Superior temporal gyrus (tissue), 1 donor: ENCODE measurements around the gene PAK5.

Experiments used
- DNase-seq: peaks from one replicate; pipeline ENCODE4 v3.0.0-alpha.2; 2016; ENCODE audit errors: extremely low spot score

Gene PAK5

DNA sequence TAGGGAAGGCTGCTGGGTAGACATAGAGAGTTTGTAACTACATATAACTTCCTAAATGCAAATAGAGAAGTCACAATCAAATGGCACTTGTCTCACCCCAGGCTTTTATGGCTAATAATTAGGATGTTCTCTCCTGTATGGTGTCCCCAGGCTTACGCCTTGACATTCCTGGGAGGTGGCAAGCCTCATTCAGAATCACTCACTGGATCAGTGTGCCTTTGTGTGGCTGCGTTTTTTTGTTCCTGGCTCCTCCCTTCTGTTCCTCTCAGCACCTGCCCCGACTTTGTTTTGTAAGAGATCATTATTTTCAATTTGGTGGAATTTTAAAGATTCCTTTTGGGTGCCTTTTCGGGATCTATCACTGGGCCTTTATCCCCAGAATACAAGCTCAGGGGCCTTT, 318.8 kb downstream of the PAK5 start:
- no peak for DNase-seq

DNA sequence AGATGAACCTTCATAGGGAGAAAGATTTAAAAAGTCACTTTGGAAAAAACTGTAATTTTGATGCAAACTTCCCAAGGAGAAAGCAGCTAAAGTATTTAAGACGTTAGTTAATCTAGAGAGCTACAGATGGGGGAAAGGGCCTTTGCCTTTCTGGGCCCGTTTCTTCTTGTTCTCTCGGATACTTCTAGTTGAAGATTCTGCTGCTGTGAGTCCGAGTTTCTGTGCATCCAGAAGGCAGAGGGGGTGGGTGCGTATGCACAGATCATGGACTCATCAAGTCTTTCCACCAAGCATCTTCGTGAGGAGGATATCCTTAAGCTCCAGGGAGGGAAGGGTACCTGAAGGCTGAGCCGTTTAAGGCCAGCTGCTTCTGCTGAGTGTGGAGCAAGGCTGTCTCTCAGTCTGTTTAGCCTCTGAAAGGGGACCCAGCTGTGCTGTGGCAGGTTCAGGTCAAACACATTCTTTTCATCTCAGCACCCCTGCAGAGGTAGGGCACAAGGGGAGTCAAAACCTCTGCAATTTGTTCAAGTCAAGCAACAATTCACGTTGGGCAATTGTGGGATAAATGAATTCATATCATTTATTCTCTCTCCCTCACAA, 320.2 kb downstream of the PAK5 start:
- DNase-seq: no peak

DNA sequence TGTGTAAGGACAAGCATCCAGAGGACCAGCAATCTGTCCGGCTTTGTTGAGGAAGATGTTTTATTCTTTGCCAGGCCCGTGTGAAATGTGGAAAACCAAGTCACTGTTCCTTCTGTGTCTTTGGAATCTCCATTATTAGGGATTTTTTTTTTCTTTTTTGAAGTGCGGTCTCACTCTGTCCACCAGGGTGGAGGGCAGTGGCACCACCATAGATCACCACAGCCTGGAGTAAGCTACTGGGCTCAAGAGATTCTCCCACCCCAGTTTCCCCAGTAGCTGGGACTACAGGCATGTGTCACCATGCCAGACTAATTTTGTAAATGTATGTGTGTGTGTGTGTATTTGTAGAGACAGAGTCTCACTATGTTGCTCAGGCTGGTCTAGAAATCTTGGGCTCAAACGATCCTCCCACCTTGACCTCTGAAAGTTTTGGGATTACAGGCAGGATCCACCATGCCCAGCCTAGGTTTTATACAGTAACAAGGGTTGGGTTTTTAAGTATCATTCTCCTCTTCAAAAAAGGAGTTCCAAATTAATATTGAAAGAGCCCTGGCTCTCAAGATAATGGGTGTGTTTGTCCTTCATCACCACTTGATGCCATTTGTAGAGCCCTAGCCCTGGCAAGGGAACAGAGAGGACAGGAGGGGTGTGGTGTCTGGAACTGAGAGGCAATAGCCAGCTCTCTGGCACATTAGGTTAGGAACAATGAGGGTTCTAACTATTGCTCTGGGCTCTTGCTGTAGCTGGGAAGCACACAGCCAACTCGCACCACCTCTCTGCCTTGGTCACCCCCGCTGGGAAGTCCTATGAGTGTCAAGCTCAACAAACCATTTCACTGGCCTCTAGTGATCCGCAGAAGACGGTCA, 321.3 kb downstream of the PAK5 start:
- DNase-seq: no peak

DNA sequence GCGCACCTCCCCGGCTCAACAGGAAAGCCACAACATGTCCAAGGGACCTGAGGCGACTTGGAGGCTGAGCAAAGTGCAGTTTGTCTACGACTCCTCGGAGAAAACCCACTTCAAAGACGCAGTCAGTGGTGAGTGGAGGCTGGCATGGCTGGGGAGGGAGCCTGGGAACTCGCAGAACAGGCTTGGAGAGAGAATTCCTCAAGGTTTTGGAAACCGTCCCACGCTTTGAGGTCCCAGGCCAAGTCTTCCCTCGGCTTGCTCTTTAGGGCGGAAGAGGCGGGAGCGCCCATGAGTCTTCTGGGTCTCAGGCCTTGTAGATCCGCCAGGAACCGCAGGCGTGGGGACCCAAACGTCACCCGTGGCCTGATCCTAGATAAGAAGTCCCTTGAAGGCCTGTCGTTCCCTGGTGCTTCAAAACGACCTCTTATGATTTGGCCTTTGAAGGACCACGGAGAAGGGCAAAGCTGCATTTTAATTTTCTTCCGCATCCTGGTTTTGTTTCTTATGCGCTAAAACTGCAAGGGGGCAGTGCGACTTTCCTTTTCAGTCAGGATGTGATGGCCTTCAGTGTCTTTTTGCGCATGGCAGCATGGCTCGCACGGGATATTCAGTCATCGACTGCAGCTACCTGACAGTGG, 322.5 kb downstream of the PAK5 start:
- no peak for DNase-seq

DNA sequence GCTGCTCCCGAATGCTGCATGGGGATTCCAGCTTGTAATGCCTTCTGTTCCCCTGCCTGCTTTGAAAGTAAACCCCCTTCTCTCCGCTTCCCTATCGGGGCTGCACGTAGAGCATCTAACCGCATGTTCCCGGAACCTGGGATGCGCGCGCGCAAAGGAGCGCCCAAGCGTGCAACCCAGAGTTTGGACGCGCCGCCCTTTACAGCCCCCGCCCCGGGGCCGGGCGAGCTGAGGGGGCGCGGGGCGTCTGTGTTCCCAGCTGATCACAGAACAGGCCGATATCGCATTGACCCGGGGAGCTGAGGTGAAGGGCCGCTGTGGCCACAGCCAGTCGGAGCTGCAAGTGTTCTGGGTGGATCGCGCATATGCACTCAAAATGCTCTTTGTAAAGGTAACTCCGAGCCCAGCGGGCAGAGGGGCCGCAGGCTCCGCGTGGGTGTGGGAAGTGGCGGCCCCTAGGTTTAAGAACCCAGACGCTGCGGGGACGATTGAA, 323.1 kb downstream of the PAK5 start:
- DNase-seq: no peak

DNA sequence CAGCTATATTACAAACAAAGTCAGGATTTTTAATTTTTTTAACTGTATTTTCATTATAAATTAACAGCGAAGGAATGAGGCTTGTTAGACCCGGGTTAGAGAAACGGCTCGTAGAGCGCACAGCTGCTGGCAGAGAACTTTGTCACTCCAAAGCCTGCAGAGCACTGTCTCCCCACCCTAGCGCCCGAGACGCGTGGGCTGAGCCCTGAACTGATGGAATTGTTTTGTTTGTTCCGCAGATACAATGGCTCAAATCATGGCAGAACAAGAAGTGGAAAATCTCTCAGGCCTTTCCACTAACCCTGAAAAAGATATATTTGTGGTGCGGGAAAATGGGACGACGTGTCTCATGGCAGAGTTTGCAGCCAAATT, 323.7 kb downstream of the PAK5 start:
- DNase-seq: no peak

DNA sequence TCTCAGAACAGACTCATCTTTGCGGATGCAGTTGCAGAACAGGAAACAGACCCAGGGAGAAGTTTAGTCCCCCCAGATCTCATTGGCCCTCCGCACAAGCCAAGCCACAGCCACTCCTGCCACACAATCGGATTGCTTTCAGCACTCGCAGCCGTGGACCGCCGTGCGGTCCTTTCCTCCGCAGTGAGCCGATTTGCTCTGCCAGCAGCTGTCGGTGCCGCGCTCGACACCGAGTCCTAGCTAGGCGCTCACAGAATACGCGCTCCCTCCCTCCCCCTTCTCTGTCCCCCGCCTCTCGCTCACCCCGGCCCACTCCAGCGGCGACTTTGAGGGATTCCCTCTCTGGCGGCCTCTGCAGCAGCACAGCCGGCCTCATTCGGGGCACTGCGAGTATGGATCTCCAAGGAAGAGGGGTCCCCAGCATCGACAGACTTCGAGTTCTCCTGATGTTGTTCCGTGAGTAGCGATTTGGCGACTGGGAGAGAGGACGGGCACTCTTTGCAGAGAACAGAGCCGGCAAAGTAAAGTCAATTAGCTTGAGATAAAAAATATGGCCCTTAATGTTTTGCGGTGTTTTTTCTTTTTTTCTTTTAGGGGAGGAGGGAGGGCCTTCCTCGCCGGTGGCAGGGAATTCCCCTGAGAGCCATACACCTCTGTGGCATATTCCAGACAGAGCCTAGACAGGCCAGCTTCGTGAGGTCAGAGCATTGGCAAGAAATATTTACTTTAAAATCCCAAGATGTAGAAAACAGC, 324.2 kb downstream of the PAK5 start, which contains the start of gene LAMP5:
LAMP5 (plus strand) TSS at position 130 of the 753 bp plus-strand sequence; CDS start at position 393, 263 bp downstream.
- no peak for DNase-seq

DNA sequence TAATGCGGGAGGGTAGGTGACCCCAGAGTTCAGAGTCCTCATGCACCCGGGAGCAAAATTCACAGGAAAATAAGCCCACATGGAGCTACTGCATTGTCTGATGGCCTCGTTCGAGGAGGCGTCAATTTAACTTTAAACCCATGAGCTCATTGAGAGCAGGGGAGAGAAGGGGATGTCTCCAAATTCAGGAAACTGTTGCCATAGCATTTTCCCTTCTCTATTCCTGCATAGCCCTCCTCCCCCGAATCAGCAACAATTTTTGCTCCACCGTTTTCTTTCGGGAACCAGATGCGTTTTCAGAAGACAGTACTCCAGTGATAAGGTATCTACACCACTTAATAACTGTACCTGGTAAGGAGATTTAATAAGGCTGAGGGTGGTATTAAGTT, 324.8 kb downstream of the PAK5 start:
- DNase-seq: no peak

DNA sequence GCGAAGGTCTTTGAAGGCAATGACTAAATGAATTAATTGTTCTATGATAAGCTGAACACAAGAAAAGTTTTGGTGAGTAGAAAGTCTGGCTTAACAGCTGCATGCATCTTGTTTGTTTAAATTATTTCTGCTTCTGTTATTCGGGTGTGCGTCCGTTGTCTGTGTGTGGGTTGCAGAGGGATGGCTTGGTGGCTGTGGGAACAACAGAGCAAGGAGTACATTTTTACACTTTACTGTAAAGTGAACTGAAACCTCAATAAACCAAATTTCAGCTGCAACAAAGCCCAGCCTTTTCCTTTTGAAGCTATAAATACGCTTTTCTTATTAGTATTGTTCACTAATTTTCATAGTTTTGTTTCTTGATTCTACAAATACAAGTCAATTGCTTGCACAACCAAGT, 328.0 kb downstream of the PAK5 start:
- no peak for DNase-seq

DNA sequence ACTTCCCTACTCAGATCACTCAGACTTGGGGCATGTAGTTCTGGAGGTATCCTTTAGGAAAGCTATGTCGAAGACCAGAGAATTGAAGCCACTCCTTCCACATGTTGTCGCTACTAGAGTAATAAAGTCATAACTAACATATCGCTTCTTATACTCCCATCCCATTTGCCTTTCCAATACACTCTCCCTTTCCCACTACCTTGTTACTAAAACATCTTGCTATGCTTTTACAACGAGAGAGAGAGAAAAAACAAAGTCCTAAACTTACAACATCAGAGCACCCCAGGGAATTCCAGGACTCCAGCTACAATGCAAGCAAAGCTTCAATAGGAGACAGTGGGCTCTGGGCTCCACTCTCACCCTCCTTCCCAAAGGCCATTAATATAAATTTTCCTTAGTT, 329.6 kb downstream of the PAK5 start:
- DNase-seq: no peak

DNA sequence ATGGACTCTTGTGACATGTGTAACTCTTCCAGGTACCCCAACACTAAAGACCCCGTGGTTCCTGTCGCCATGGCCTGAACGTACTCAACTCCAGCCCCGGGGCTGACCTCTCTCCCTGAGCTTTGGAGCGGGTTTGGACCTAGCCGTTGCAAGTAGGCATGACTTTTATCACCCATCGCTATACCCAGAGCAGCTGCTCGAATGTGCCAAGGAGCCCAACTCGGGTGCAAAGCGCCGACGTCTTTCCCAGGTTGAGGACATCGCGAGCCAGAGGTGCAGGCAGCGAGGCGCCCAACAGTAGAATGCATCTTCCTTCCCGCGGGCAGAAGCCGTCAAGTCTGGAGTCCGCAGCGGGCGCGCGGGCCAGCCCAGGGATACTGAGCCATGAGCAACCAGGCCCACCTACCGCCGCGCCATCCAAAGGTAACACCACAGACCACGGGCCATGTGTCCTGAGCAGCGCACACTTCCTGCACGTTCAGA, 330.1 kb downstream of the PAK5 start:
- DNase-seq: no peak

DNA sequence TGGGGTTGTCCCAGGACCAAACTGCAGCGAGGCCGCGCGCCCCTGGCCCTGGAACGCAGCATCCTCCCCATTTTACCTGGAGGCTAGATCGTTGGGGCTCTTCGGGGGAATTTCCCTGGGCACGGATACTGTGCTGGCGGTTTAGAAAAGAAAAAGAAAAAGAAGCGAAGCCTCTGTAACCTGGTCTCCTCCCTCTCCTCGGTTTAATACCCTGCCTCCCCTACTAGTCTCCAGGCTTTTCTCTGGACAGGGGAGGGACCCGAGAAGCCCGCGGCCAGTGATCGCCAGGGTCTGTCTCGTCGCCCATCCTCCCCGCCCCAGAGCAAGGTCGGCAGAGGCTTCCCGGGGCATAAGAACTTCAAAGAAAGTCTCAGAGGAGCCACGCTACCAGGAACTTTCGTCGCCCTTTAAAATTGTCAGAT, 330.6 kb downstream of the PAK5 start:
- no peak for DNase-seq

DNA sequence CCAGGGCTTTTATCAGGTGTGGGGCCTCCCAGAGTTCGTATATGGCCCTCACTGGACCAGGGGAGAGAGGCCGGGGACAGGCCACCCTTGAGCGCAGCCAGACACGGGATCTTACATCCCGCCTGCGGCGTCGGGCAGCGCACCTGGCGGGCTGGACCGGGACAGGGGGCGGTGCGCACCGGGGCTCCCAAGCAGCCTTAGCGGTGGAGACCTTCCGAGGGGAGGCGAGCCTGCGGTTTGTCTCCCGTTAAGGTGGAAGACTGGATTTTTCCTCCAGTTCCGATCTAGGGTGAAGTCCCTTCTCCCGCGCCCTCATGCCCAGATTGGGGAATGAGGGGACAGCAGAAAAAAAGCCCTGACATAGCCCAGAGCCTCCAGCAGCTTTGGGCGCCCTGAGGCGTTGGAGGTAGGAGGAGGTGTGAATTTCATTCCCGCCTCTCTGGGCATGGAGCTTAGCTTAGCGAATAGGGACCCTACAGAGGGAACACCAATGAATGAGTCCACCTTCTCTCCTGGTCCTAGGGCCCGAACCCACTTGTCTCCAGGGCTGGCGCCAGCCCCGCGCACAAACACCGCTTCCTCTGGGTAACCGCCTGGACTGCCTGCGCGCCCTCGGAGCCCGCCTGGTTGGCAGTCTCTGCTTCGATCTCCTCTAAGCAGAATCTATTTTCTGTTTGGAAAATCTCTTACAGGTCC, 331.2 kb downstream of the PAK5 start:
- DNase-seq: no peak

DNA sequence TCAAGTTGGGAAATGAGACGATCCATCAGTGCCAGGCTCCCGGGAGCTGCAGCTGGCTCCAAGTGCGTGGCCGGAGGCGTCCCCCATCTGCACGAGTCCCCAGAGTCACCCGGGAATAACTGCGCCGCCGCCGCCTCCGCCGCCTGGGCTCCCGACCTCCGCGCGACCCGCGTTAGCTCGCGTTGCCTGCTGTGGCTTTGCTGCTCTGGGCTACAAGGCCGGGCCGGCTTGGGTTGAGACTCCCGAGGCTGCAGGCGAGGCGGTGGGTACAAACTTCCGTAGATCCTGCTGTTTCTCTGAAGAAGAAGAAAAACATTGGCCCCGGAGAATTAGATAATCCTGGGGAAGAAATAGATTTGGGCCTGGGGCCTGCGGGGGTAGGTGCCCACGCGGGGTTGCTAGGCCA, 331.9 kb downstream of the PAK5 start:
- no peak for DNase-seq

DNA sequence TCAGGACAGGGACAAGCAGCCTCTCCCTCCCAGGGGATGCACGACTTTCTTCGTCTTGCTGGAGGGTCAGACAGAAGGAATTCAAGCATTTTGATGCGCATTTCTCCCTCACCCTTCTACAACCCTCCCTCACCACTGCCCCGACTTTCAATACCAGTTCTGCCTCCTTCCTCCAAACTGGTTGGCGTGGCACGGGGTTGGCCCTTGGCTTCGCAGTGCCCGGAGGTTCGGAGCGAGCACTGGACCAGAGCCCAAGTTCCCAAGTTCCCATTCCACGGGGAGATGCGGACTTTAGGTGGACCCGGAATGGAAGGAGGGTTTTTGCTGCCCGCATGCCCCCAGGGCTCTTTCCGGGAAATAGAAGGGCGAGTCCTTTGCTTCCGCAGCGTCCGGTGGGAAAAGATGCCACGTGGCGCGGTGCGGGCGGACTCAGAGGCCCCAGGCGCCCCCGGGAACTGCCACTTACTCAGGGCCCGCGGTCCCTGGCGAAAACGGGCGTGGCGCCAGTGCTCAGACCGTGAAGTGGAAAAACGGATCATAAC, 332.5 kb downstream of the PAK5 start:
- no peak for DNase-seq

DNA sequence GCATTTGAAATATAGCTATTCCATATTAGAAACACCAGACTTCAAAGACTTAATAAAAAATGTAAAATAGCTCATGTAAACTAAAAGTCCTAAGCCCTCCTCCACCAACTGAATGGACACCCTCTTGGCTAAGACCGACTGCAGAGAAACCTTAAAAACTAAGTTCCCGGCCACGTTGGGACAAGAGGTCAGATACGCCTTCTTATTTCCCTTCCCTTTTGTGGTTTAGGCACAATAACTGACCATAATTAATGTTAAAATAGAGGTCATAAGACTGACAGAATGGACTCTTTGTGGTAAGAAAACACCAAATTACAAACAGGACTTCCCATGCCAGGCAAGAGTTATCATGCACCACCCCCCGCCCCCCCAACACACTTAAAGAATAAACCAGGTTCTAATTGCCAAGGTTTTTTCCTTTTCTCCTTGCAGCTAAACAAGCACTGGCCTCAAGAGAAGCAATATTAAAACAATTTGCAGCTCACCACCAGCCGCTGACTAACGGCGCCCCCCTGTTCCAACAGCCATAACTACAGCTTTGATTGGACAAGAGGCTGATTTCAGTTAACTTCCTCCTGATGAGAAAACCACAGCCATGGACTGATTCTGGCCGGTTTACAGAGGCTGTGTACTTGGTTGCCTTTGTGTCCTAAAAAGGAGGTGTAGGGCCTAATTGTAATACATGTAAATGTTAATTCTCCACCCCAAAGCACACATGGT, 335.2 kb downstream of the PAK5 start:
- no peak for DNase-seq

DNA sequence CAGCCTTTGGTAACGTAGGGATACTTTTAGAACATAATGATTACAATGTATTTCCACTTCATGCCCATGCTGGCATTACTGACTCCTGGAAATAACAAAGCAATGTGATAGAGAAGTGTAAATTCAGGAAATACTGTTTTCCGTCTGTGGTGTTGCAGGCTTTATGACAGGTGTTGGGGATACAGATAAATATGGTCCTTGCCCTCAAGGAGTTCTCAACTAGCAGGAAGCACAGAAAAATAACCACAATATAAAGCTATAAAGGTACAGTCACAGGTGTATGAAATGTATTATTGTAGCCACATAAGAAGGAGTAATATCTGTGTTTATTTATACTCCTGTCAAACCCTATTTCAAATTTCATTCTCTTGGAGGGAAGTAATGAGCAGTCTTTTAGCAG, 337.4 kb downstream of the PAK5 start:
- no peak for DNase-seq

DNA sequence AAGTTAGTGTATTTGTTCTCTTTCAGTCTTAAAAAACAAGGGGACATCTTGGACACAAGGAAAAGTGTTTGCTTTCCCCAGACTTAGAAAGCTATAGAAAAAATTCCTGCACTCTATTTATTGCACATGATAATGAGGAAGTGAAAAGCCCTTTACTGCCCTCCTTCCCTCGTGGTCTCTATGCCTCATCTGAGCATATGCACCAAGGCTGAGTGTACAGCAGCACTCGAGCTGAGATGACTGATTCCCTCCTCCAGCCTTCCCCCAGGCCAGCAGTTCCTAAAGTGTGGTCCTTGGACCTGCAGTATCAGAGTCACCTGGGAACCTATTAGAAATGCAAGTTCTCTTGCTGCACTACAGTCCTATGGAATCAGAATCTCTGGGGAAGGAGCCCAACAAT, 338.8 kb downstream of the PAK5 start:
- no peak for DNase-seq

DNA sequence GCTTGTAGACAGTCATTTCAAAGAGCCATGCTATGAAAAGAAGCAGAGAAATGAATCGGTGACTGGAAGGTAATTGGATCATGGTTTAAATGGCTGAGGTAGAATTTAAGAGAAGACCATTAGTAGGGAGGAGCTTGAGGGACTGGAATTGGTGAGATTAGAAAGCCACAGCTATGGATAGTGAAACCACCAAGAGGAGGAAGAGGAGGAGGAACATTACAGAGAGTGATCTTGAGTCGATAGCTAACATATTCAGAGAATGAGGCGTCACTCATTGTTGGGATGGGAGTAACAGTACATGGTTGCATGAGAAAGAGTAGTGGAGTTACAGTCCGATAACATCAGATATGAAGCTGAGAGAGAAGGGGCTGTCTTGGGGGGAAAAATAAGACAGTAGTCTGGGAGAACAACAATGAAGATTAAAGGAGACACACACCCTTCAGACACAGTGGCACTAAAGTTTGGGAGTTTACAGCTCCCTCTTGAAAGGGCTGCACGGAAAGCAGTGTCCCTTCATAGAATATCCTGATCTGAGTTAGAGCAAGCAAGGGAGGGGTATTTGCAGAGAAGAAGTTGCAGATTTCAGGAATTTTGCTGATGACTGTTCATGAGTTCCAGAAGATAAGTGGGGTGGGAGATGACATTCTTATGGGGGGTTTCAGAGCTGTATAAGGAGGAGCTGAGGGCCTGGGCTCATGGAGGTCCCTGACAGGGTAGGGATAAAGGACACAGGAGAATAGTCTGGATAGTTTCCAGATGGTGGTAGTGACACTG, 339.6 kb downstream of the PAK5 start:
- DNase-seq: no peak

DNA sequence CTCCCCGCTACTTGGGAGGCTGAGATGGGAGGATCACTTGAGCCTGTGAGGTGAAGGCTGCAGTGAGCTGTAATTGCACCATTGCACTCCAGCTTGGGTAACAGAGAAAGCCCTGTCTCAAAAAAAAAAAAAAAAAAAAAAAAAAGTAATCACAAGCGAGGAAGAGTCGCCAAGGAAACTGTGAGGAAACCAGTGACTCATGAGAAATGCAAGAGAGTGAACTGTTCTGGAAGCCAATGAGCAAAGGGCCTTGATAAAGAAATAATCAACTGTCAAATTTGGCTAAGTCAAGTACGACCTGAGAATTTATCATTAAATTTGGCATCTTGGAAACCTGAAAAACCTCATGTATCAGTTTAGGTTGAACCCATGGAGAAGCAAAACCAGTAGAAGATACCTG, 340.6 kb downstream of the PAK5 start:
- no peak for DNase-seq
